Upper lobe of left lung (tissue), 4 donors: ENCODE results near the gene TIMP2.

Experiments used
- EP300 ChIP-seq, 4 donors: sonication (generic); formaldehyde crosslinking; IDR thresholded peaks; one replicate each; pipeline ENCODE4 v1.5.1; 2017; ENCODE audit warnings: antibody characterized with exemption in 4 of 4, control low read depth in 2 of 4
- POLR2A ChIP-seq, 4 donors: fragments of 450-650 bp; IDR thresholded peaks; one replicate each; pipeline ENCODE4 v1.5.1; 2016 to 2017; ENCODE audit warnings: antibody characterized with exemption in 4 of 4, mild to moderate bottlenecking in 2 of 4
- POLR2AphosphoS5 ChIP-seq, 2 donors: sonication (generic); formaldehyde crosslinking; IDR thresholded peaks; one replicate each; pipeline ENCODE4 v1.5.1; 2017; ENCODE audit warnings: antibody characterized with exemption in 2 of 2
- TF ChIP-seq, protein P1 (sequence below), 6 experiments: fragments of 450-650 bp in 4 of 6; fragments of 200-600 bp in 2 of 6; sonication (generic) in 2 of 6; IDR thresholded peaks; one replicate each; pipeline ENCODE4 v1.5.1; 2016 to 2019; ENCODE audit warnings: antibody characterized with exemption in 6 of 6

DNA sequence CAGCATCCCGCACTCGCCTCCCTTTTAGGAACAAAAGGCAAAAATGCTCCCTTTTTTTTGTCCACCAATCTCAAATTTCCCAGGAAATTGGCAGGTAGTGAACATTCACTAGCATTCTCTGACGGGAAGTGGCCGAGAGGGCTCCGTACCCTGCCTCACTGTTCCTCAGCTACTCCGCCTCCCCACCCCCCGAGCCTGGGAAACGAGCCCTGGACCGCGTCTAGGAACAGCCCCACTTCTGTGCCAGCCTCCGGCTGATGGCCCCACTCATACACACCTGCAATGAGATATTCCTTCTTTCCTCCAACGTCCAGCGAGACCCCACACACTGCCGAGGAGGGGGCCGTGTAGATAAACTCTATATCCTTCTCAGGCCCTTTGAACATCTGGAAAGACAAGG lies 54.6 kb downstream of the TIMP2 start:
- TF ChIP-seq, protein P1, sequence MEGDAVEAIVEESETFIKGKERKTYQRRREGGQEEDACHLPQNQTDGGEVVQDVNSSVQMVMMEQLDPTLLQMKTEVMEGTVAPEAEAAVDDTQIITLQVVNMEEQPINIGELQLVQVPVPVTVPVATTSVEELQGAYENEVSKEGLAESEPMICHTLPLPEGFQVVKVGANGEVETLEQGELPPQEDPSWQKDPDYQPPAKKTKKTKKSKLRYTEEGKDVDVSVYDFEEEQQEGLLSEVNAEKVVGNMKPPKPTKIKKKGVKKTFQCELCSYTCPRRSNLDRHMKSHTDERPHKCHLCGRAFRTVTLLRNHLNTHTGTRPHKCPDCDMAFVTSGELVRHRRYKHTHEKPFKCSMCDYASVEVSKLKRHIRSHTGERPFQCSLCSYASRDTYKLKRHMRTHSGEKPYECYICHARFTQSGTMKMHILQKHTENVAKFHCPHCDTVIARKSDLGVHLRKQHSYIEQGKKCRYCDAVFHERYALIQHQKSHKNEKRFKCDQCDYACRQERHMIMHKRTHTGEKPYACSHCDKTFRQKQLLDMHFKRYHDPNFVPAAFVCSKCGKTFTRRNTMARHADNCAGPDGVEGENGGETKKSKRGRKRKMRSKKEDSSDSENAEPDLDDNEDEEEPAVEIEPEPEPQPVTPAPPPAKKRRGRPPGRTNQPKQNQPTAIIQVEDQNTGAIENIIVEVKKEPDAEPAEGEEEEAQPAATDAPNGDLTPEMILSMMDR (IDR thresholded peaks at IDR 0.05), result no peak
- TF ChIP-seq POLR2AphosphoS5 (IDR thresholded peaks at IDR 0.05), result no peak
- TF ChIP-seq POLR2A (IDR thresholded peaks at IDR 0.05), result no peak
- no peak for TF ChIP-seq EP300 (IDR thresholded peaks at IDR 0.05)
